UCSD-AML1 (cell line): ENCODE data around the gene CCDC8.
"Not testable (repeated sequence)": the region's sequence is repeated elsewhere in the genome, so short reads cannot be mapped to it uniquely, and the experiment has no call there.

Source experiments
- DNase-seq: peaks from one replicate; lab custom pipeline; 2025; ENCODE audit not compliant: unreplicated experiment; lab: John Stamatoyannopoulos, UW

CCDC8 gene

DNA sequence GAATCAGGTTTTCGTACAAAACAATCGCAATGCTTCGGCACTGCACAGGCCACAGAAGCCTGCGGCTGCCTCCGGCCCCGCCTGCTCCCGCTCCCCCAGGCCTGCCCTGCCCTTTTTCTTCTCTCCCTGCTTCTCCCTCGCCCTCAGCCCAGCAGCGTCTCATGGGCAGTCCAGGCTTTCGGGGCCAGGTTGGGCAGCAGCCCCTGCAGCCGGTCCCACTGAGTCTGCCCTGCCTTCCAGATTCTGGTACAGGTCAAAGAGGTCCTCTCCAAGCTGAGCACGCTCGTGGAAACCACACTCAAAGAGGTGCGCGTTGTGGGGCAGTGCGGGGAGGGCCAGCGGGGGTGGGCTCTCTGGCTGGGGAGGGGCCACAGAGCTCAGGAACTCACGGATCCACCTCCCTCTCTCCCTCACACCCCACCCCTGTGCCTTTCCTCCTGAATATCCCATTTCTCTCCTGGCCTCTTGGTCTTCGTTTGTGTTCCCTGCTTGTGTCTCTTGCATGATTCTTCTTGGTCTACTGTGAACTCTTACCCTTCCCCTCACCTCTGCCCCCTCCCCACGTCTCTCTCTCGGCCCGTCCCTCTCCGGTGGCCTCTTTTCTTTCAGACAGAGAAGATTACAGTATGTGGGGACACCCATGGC is 30.1 kb downstream of the CCDC8 start:
- DNase-seq, result no peak

DNA sequence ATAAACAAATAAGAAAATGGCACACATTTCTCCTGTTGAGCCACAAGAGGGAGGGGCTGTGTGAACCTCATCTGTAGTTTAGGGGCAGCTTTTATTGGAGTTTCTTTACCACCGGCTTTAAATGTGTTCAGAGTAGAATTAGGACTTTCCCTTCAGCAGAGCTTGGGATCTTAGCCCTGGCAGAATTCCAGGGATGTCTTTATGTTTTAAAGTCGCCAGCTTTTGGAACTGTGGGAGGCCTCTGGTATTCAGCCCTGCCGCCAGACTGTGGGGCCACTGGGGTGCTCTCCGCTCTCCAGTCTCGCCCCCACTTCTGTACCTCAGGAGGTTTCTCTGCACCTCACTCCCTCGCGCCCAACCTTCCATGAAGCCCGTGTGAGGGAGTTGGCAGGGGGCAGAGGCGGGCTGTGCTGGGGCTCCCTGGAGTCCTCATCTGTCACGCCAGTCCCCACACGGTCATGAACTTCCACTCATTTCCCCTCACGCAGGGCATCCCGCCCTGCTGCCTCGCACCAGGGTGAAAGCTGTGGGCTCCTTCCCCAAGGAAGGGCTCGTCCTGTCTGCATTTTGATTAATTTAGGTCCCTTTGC is 31.5 kb downstream of the CCDC8 start:
- no peak for DNase-seq

DNA sequence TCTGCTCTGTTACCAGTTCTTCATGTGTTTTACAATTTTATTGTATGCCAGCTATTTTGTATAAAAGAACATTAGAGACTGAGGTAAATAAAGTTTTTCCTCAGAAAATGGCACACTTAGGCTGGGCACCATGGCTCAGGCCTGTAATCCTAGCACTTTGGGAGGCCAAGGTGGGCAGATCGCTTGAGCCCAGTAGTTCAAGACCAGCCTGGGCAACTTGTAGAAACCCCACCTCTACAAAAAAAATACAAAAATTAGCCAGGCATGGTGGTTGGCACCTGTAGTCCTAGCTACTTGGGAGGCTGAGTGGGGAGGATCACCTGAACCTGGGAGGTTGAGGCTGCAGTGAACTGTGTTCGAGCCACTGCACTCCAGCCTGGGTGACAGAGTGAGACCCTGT is 32.0 kb downstream of the CCDC8 start:
- no peak for DNase-seq

DNA sequence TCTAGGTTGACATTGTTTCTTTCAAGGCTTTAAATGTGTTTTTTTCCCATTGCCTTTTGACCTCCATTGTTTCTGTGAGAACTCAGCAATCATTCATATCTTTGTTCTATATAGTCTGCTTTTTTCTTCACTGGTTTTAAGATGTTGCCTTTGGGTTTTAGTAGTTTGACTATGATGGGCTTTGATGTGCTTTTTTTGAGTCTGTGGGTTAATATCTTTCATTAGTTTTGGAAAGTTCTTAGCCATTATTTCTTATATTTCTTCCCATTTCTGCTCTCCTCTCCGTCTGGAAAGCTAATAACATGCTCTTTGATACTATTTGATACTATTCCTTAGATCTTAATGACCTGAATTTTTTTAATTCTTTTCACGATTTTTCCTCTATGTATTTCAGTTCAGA is 32.7 kb downstream of the CCDC8 start:
- no peak for DNase-seq

DNA sequence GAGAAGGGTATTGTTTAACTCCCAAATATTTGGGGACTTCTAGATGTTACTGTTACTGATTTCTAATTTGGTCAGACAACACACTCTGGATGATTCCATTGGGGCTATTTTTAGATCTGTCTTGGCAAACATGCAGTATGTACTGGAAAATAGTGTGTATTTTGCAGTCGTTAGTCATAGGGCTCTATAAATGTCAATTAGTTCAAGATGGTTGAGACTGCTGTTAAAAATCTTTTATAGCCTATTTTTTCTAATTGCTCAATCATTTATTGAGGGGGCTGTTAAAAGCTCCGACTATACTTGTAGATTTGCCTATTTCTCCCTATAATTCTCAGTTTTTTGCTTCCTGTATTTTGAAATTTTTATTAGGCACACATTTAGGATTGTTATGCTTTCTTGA is 35.1 kb downstream of the CCDC8 start:
- DNase-seq, result no peak

DNA sequence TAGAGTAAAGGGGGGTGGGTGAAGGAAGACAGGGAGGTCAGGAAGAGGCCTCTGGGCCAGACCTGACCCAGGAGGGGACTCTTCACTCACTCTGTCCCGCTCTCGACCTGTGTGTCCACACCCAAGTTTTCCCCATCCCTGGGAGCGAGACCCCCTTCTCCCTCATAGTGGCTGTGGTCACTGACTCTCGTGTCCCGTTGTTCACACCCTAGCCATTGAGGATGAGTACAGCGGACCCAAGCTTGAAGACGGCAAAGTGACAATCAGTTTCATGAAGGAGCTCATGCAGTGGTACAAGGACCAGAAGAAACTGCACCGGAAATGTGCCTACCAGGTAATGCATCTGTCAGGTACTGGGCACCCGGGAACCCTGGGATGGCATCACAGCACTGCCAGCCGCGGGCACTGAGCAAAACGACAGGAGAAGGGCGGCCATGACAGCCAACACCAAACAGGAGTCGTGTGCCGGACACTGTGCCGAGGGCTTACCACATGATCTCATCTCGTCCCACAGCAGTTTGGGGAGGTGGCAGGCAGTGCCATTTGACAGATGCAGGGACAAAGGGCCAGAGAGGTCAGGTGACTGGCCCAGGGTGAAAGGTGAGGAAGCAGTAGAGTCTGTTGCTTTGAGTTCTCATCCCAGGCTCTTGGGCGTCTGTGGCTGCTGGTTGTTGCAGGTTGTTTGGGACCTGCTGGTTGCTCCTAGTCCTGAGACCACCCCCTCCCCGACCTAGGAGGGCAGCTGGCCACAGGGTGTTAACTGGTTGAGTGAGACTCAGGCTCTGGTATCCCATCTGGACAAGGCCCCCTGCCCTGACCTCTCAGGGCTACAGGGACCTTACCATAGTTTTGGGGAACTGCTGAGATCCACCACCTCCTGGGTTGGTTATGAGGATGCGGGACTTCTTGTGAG is 36.9 kb downstream of the CCDC8 start:
- no peak for DNase-seq

DNA sequence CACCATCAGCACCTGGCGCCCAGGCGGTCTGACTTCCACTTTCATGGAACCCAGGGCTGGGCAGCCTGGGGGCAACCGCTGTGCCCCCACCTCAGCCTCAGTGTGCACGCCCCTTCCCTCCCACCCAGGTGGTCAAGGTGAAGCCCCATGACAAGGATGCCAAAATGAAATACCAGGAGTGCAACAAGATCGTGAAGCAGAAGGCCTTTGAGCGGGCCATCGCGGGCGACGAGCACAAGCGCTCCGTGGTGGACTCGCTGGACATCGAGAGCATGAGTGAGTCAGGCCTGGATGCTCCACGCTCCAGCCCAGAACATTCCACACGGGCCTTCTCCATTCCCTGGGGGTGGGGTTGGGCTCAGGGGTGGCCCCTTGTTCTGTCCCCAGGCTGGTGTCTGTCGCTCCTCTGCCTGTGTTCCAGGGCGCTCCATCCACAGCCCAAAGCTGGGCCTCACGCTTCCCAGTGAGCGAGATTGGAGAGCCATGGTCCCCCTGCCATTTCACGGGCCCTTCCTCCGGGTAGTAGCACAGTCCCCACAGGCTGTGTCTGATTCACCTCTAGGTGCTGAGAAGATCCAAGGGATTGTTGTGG is 37.8 kb downstream of the CCDC8 start:
- DNase-seq, result not testable (repeated sequence)

DNA sequence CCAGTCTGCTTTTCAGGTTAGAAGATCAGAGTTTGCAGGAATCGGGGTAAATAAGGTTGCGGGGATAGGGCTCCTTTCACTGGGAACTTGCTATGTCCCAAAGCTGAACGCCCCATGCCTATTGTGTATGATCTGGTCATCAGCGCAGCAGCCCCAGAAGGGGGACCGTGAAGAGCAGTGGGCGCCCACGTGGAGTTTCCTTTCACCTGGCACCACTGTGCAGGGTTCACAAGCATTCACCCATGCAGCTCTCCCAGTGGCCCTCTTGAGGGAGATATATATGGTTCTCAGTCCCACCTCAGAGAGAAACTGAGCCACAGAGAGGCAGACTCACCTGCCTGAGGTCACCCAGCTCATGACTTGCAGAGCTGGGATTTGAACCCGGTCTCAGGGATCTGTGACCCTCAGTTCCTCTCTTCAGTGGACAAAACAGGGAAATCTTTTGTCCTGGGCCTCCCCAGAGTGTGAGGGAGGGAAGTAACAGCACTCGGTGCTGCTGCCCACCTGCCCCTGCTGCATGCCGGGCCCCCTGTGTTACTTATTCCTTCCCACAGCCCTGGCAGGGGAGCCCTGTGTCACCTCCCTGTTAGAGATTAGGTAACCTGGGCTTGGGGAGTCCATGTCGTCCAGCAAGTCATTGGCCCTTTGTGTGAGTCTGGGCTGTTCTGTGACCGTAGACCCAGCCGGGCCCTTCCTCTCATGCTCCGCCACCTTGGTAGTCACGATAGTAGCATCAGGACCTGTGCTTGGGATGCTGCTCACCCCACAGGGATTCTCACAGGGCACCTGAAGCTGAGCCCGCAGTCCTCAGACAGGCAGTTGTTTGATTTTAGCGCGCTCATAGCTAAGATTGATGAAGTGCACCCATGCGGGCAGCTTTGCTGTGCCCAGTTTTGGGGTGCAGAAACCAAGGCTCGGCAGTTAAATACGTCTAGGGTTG is 38.6 kb downstream of the CCDC8 start:
- no peak for DNase-seq

DNA sequence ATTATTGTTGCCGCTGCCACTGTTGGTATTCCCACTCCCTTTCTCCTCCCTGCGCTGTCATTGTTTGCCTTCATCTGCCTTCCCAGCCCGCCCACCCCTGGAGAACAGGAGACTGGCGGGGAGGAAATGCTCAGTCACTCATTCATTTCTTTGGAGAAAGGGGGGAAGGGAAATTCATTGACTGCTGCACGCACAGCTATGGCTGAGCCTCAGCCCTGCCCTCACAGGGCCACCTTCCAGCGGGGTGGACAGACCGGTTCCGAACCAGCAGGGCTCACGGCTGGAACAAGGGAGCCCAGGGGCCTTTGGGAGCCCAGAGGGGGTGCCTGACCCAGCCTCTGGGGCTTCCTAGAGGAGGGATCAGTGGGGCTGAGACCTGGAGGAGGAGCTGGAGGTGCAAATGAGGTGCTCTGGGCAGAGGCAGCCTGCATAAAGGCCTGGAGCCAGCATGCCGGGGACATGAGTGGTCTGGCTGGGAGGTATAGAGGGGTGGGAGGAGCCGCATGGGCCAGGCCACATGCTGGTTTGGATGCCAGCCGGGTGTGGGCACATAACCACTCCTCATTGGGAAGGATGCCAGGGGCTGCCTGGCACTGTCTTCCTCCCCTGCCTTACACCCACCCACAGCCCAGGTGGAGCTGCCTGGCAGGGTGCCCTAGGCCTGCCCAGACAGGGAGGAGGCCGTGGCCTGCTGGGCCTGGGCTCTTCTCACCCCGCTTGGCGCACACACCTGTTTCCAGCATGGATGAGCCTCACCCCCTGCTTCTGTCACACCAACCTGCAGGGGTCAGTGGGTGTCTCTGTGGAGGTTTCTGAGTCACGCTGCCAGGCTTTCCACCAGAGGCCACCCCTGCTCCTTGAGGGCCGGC is 39.6 kb downstream of the CCDC8 start:
- DNase-seq, result no peak

DNA sequence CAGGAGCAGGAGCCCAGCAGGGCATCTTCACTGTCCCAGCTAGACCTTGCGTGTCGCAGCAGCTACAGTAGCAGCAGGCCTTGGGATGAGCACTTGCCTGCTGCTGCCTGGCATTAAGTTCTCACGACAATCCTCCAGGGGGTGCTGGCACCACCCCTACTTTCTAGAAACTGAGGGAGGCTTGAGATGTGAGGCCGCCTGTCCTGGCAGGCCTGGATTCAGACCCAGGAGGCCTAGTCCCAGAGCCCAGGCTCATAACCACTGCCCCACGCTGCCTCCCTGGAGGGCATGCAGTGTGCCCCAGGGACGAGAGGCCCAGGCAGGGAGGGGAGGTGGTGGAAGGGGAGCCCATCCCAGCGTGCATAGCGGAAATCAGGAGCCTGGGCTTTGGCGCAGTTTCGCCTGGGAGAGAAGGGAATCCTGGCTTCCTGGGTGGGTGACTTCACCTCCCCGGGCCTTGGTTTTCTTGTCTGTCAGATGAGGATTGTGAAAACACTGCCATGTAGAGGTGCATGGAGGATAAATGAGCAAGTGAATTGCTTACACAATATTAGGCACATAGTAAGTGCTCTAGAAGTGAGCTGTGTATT is 40.4 kb downstream of the CCDC8 start:
- no peak for DNase-seq

DNA sequence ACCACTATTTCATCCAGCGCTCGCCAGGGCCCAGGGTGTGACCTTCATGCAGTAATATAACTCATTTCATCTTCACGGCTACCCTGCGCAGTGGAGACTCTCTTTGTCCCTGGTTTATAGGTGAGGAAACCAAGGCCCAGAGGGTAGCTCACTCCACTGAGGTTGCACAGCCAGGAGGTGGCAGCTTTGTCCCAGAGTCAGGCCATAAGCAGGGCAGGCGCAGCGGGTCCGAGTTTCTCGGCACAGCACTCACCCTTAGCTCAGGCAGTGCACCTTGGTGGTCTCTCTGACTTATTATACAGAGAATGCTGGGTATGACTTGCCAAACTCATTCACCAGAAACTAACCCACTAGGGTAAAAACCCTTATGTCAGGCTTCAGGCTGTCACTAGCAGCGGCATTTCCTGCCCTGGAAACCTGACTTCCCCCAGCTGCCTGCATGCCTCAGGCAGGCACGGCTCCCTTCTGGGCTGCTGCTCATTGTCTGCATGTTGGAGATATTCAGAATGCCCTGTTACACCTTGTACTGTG is 41.9 kb downstream of the CCDC8 start:
- DNase-seq, result no peak

DNA sequence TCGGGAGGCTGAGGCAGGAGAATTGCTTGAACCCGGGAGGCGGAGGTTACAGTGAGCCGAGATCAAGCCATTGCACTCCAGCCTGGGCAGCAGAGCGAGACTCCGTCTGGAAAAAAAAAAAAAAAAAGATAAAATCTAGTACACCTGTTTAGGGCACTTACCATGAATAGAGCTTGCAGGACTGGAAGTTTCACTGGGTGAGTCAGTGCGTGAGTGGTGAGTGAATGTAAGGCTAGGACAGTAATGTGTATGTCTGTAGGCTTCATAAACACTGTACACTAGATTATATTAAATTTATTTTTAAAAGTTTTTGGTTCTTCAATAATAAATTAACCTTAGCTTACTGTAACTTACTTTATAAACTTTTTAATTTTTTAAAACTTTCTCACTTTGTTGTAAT is 43.5 kb downstream of the CCDC8 start:
- no peak for DNase-seq

DNA sequence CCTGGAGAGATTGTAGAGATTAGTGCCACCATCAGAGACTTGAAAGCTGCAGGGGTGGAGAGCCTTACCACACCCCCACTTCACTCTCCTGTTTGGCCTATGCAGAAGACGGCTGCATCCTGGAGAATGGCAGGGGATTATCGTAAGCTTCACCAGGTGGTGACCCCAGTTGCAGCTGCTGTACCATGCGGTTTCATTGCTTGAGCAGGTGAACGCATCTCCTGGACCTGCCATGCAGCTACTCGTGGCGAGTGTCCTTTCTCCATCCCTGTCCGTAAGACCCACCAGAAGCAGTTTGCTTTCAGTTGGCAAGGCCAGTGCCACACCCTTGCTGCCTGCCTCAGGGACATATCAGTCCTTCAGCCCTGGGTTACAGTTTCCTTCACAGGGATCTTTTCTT is 45.2 kb downstream of the CCDC8 start:
- DNase-seq, result no peak

DNA sequence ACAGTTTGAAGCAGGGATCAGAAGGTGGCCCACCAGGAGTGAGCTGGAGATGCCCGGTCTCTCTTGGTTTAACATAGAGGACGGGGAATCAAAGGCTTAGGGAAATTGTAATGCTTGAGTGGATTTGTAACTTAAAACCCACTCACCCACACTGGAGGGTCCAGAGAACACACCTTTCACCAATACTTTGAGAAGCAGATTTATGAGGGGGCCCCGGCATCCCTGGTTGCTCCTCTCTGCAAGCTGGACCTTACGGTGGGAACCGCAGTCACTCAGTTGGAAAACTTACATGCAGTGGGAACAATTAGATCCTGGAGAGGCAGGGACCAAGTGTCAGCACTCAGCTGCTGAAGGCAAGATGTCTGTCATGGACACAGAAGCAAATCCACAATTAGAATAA is 45.9 kb downstream of the CCDC8 start:
- DNase-seq, result no peak

DNA sequence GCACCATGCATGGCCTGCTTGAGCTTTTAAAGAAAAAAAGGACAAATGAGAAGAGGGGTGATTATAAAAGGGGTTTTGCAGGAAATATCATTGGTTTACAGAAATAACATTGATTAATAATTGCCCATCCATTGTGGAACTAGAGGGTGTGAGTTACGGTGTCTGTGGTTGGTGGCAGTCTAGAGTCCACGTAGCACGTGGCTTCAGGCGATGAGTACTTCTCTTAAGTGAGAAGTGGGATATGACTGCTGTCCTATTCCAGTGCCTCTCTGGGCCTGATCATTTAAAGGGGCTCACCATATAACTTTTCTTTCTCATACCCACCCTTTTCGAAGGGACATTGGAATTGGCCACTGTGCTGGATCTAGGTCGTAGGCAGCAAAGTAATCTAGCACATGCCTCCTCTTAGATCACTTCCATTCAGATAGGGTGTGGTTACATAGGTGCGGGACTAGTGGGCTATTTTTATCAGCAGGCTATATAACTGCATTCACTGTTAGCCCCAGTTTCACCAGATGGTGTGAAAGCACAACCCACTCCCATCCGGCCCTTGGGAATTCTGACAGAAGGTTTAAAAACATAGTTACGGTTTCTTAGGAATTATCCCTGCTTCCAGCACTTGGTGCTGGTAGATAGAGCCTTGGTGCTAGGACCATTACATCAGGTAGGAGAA is 46.6 kb downstream of the CCDC8 start:
- DNase-seq, result no peak

DNA sequence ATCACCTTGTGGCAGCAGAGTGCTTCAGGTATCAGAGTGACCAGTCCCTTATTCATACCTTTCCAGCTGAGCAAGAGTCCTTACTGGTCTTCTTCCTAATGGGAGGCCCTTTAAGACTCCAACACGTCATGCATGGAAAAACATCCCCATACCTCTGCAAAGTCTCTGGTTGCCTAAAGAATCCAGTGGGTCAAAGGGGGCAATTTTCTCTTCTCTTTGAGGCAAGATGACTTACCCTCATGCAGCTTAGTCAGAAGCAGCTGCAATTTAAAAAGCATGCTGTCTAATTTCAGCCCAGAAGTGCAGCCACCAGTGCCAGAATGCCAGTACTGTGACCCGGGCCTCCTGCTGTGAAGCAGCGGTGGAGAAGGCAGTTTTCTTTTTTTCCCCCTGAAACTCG is 47.8 kb downstream of the CCDC8 start:
- no peak for DNase-seq

DNA sequence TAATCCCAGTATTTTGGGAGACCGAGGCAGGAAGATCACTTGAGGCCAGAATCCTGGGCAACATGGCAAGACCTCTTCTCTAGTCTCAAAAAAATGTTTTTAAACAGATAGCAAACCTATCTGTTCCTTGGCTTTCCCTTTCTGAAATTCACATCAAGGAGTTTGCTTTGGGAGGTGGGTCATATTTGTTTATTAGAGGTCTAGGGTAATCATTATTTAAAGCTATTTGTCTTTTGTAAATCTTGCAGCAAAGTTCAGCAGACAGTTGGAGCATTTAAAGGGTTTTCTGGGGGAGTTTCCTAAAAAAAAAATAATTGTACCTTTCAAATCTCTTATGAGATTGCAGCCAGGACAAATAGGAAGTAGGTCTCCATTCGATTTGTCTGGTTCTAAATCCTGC is 49.0 kb downstream of the CCDC8 start:
- no peak for DNase-seq

DNA sequence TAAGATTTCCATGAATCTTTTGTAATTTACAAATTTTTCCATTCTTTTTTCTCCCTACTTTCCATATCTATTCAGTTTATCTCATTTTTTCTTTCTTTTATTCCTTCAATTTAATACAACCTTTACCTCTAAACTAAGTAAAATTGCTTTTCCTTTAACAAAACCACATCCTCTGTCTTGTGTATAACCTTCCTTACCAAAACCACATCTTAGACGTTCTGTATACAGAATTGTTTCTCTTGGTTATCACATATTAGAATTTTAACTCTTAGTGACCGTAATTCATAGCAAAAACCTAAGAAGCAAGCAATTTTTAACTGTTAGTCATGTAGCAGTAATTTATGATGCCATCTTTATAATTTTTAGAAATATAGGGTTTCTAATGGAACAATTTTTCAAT is 51.4 kb downstream of the CCDC8 start:
- no peak for DNase-seq
